Embryonic facial prominence (tissue), 1 donor: ENCODE data around the gene PRSS22.

ENCODE experiments used
- DNase-seq: peaks from one replicate; pipeline ENCODE4 v3.0.0-alpha.2; 2016; ENCODE audit errors: extremely low spot score

Gene PRSS22

DNA sequence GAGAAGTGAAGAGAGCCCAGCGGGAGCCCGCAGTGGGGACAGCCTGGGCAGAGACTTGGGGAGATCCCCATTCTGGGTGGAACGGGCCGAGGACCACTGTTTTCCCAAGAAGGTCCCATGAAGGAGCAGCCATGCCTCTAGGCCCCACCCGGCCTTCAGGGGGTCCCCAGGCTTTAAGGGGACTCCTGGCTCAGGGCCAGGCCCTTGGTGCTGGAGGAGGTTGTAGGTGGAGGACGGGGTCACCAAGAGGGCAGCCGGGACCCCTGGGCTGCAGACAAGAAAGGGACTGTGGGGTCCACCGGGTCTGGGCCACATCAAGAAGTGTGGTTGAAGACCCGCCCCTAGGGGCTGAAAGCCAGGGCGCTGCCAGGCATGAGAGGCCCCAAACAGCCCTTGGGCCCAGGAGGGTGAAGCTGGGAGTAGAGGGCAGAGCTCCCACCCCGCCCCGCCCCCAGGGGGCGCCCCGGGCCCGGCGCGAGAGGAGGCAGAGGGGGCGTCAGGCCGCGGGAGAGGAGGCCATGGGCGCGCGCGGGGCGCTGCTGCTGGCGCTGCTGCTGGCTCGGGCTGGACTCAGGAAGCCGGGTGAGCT is 41.1 kb downstream of the PRSS22 start, which contains the start of gene PRSS21:
Gene PRSS21, plus strand, starts transcription at position 487 of the 589 bp plus-strand sequence. Its CDS starts 32 bp downstream, at position 519.
- DNase-seq = no peak

DNA sequence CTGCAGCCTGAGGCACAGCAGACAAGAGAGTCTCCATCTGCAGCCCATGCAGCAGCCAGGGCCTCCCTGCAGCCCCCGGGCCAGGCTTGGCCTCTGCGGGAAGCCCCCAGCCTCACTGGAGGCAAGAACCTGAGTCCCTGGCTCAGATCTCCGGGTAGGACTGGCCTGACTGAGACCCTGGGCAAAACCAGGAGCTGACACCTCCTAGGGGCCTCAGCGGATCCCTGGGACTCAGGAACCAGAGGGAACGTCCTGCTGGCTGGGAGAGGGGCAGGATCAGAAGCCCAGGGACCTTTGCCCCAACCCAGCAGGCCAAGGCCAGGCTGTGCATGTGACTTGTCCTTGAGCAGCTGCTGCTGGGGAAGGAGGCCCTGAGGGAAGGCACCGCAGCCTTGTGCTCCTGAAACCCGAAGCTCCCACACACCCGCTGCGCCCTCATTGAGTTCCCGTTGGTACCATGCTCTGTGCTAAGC is 42.6 kb downstream of the PRSS22 start:
- no peak for DNase-seq

DNA sequence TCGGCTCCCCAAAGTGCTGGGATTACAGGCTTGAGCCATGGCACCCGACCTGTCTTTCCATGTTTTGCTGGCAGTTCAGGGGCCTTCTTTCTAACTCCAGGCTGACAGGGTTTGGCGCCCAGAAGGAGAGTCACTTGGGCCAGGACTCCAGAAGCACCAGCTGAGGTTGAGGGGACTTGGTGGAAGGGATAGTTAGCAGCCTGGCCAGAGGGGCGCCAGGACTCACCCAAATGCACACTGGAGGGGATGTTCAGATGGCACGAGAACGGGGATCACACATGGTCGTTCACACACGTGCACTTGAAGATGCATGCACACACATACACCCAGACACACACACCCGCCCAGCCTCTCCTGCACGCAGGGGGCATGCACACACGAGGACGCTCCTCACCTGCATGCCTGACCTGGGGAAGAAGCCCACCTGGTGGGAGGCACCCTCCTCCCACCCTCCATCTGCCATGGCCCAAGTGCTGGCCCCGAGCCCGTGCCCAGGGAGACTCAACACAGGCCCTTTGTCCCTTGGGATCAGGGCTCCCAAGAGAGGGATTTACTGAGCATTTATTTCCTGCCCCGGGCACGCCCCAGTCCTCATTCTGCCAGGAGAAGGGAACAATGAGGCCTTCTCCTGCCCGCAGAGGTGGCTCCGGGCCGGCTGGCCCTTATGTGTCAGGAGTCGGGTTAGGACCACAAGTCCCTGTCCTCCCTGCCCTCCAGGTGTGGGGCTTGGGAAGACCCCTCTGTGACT is 43.2 kb downstream of the PRSS22 start:
- no peak for DNase-seq

DNA sequence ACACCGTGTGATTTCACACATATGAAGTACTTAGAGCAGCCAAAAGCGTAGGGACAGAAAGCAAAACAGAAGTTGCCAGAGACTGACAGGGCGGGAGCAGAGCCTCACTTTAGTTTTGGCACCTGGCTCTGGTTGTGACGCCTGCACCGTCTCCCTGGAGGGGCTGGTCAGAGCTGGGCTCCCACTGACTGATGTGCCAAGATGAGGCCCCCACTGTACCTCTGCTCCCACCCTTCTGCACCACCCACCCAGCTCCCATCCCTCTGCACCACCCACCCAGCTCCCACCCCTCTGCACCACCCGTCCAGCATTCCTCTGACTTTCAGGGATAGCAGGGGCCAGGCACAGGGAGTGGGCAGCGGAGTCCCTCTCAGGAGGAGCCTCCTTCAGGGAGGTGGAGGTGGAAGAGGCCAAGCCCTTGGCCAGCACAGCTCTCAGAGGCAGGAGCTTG is 44.2 kb downstream of the PRSS22 start:
- DNase-seq = no peak

DNA sequence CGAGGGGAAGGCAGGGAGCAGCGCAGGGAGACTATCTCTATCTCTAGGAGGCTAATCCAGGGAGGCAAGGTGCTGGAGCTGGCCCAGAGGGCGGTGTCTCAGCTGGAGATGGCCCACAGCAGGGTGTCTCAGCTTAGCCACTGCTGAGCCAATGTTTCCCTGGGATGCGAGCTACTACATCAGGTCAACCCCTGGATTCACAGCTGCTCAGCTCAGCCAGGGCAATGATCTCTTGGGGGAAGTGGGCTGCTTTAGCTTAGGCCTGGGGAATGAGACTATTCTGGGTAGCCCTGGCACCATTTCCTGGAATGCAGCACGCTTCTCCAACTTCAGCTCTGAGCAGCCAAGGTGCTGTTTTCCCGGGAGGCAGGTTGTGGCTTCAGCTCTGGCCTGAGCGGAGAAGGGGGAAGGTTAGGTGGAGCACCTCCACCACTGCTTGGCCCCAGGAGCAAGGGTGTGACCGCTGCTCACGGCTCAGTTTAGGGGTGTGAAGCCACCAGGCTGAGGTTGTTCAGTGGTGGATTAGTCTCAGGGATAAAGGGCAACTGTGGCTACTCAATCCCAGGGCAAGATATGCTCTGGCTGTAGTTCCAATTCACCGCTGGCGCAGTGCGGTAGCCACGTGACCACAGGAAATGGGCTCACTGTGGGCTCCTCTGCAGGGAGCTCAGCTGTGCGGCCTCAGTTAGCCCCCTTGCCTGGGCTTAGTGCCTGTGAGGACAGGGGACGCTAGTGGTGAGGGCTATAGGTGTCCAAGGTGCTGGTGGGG is 46.1 kb downstream of the PRSS22 start:
- DNase-seq = no peak

DNA sequence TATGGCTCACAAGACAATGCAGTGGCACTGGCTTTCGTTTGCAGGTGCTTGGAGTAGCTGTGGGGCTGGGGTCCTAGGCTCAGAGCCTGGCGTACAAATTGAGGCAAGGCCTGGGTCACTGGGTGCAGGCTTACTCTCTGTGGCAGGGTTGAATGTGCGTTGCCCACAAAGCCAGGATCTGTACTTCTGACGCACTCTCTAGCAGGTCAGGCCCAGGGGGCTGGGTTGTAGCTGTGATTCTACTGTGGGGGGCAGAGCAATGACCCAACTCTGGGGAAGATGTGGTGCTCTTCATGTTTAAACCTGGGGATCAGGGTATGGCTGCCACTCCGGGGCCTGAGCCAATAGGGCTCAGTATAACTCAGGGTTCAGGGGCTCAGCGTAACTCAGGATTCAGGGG is 47.3 kb downstream of the PRSS22 start:
- no peak for DNase-seq

DNA sequence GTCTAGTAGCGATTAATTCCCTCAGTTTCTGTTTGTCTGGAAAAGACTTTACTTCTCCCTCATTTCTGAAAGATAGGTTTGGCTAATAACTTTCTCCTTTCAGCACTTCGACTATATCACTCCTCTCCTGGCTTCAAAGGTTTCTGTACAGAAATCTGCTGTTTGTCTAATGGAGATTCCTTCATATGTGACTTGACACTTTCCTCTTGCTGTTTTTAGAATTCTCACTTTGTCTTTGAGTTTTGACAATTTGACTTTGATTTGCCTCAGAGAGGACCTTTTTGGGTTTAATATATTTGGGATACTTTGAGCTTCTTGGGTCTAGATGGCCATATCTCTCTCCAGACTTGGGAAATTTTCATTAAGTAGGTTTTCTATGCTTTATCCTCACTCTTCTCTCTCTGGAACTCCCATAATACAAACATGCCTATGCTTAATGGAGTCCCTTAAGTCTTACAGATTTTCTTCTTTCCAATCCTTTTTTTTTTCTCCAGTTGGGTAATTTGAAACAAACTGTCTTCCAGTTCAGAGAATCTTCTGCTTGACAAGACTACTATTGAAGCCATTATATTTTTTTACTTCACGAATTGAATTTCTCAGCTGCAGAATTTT is 48.7 kb downstream of the PRSS22 start:
- no peak for DNase-seq

DNA sequence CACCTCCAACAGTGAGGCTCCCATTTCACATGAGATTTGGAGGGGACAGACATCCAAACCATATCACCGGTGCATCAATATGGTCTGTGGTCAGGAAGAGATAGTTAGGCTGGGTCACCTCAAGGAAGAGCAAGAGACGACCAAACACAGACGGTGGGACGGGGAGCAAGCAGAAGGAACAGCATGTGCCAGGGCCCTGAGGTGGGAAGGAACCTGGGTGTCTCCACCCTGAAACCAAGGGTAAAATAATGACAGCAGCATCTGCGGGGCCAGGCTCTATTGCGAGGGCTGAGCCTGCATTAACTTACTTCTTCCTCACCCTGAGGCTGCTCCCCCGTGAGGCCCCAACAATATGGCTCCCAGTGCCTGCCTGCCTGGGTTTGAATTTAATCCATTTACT is 49.8 kb downstream of the PRSS22 start:
- no peak for DNase-seq

DNA sequence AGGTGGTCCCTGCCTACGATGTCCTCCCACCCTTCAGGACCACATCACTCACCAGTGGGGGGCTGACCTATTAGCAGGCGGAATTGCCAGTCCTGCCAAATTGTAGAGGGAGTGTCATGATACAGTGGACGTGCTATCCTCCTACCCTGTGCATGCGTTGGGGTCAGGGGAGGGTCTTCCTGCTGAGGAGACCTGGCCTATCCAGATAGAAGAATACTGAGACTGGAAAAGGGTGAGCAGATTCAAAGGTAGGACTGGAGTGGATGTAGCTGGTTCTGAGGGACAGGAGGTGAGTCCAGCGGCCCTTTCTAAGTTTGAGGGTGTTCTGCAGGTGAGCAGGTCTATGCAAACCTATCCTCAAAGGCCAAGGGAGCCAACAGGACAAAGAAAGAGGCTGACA is 51.7 kb downstream of the PRSS22 start:
- no peak for DNase-seq

DNA sequence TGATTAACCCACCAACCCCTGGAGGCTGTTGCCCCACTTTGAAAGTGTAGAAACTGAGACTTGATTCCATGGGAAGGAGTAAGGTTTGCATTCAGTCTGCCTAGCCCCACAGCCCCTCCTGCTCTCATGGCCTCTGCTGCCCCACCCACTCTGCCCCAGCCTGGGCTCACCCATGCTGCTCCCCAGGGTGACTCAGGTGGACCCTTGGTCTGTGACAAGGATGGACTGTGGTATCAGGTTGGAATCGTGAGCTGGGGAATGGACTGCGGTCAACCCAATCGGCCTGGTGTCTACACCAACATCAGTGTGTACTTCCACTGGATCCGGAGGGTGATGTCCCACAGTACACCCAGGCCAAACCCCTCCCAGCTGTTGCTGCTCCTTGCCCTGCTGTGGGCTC is 53.2 kb downstream of the PRSS22 start:
- no peak for DNase-seq

DNA sequence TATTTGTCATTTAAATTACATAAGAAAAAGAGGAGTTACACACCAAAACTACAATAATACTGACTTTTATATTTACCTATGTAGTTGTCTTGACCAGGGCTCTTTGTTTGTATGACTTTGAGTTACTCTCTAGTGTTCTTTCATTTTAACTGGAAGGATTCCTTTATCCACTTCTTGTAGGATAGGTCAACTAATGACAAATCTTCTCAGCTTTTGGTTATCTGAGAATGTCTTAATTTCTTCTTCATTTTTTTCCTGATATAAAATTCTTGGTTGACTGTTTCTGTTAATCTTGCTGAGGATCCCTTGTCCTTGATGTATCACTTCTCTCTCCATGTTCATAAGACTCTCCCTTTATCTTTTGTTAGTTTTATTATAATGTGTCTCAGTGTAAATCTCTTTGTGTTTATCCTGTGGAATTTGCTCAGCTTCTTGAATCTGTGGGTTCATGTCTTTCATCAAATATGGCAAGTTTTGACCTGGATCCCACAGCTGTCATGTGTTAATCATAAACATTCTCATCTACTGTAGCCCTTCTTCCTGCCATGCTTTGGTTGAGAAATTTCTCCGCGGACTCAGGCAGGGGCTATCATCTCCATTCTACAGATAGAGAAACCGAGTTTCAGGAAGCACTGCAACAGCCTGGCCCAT is 54.3 kb downstream of the PRSS22 start:
- DNase-seq = no peak
